Measurements from ENCODE around the gene OR2A12.
"Not testable (repeated sequence)": the region's sequence is repeated elsewhere in the genome, so short reads cannot be mapped to it uniquely, and the experiment has no call there.

Gene OR2A12, protein sequence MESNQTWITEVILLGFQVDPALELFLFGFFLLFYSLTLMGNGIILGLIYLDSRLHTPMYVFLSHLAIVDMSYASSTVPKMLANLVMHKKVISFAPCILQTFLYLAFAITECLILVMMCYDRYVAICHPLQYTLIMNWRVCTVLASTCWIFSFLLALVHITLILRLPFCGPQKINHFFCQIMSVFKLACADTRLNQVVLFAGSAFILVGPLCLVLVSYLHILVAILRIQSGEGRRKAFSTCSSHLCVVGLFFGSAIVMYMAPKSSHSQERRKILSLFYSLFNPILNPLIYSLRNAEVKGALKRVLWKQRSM

DNA sequence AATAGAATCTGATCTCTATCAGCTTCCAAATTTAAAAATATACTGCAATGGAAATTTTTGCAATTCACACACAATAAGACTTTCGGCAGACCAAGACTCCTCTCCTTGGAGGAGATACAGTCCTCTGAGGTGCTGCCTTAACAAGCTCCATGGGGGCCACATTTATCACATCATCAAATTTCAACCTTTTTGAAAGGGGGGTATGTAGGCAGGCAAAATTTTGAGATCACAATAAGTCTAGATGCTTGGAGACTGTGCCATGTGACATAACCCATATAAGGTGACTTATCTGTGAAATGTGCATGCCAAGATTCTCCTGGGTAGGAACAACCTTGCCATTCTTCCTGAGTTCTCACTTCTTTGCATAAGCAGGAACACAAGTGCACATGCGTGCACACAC, at the start of gene OR2A12:
Gene OR2A12, plus strand, starts transcription at position 301 of the 400 bp plus-strand sequence. CDS start 8,830 bp downstream, outside the sequence.
- no peak for DNase-seq

DNA sequence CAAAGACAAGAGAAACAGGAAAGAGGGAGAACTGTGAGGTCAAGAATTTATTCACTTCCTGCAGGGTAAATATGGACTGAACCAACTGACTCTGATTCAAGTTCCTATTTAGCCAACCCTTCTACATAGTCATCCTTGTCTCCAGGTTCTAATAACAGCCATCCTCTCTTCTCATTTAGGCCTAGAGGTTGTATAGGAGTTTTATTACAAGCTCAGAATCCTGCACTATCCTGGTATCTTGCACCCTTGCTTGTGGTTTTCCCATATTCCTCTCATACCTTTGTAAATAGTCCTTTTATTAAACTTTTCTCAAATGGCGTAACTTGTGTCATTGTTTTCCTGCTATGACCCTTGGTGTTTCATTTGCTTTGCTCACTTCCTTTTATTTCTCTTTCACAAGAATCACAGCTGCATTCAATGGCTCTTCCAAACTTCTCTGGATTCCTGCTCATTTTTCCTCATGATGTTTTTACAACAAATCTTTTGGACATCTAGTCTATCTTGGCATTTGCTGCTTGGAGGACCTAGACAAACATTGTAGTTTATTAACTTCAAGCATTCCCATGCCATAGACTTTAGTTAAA, 49.7 kb upstream of the OR2A12 start:
- DNase-seq = no peak

DNA sequence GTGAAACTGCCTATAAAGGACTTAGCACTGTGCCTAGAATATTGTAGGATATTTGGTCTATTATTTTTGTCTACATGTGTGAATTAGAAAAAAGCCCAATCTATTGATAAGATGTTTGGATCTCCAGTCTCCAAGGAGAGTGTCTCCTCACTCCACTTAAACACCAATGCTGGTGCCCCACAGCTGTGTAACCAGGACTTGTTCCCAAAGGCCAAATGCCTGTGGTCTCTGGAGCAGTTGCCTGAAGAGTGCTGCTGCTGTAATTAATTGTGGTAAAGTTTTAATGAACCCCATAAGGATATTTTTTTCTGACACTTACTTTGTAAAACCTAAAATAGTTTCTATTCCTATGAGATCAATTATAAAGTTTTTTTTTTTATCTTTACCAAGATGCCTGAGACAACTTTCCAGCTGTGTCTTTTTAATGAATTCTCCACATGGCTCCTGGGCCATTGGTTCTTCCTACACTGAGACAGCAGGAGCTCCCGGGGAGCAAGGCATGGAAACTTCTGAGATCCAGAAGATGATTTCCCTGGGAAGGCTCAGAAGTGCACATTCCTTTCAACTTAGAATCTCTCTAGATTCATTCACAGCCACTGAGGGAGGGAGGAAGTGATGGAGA, 48.6 kb upstream of the OR2A12 start:
- DNase-seq = no peak

DNA sequence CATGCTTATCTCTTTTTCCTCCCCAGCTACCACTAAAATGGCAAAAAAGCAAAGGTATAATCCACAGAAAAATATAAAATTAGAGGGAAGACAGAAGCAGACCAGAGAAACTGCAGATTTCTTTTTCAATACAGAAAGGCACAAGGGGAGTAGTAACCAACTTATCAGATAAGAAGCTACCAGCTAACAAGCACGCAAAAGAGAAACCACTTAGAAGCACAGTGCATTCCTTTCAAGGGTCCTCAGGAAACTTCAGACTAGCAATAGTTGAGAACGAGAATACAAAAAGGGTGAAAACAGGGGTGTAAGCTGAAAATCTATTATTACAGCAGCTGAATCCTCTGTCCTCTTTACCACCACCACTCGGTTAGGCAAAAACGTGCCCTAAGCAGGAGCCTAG, 47.2 kb upstream of the OR2A12 start:
- DNase-seq = no peak

DNA sequence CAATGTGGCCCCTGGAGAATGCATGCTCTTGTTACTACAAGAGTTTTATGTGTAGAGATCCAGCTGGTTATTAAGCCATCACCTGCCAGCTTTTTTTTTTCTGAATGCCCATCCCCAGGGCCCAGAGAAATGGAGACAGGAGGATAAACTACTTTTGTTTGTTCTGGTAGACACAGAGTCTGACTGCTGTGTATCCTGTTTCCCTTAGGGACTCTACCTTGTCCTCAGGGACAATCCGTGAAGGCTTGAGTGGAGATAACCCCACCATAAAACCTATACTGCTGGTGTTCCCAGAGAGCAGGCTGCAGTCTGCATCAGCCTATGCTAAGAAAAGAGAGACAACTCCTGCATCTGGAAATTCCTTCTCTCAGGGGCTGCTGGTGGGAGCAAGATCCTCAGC, 37.4 kb upstream of the OR2A12 start, which contains the start of gene OR2A5:
Gene OR2A5, plus strand, starts transcription at position 301 of the 400 bp plus-strand sequence. CDS start 1,454 bp downstream, outside the sequence.
- DNase-seq = peak; percentile 92

DNA sequence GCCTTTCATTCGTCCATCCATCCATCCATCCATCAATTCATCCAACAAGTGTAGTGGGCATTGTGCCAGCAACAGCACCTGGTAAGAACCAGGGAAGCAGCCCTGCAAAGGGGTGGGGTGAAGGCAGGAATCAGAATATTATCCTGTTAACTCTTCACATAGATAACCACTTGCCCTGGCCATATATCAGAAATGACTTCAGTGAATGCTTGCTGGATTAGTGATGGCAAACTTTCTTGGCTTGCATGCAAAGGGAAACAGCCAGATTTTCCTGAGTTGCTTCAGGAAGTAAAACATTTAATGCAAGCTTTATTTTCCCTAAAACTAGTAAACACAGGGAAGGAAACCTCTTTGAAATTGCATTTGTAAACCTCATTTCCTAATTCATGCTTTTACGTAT, 36.6 kb upstream of the OR2A12 start:
- peak; percentile 54 for DNase-seq

DNA sequence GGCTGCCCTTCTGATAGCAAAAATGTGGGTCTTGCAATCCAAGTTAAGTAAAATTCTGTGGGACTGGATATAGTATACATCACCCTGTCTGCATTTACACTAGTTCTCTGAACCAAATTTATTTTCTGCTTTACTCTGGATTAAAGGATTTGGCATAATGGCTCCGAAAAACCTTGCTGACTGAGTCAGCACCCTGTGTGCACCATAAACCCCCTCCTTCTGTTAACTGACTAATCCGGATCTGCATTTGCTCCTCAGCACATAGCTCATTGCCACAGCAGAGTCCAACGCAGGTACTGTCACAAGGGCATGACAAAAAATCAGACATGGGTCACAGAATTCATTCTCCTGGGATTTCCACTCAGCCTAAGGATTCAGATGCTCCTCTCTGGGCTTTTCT, 36.0 kb upstream of the OR2A12 start:
- no peak for DNase-seq

DNA sequence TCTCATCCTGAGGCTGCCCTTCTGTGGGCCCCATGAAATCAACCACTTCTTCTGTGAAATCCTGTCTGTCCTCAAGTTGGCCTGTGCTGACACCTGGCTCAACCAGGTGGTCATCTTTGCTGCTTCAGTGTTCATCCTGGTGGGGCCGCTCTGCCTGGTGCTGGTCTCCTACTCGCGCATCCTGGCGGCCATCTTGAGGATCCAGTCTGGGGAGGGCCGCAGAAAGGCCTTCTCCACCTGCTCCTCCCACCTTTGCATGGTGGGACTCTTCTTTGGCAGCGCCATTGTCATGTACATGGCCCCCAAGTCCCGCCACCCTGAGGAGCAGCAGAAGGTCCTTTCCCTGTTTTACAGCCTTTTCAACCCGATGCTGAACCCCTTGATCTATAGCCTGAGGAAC, 35.2 kb upstream of the OR2A12 start:
- DNase-seq = not testable (repeated sequence)

DNA sequence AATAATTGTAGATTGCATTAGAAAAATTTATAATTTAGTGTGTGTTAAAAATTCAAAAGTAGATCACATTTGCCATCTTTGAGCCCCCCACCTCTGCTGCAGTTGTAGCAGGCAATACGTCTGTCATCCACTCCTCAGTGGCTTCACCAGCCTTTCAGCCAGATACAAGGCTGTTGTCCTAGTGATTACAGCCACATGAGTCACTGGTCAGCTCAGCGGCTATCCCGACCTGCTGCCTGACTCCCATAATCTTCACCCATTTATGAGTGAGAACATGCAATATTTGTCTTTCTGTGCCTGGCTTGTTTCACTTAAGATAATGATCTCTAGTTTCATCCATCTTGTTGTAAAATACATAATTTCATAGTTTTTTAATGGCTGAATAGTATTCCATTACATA, 28.1 kb upstream of the OR2A12 start:
- no peak for DNase-seq

DNA sequence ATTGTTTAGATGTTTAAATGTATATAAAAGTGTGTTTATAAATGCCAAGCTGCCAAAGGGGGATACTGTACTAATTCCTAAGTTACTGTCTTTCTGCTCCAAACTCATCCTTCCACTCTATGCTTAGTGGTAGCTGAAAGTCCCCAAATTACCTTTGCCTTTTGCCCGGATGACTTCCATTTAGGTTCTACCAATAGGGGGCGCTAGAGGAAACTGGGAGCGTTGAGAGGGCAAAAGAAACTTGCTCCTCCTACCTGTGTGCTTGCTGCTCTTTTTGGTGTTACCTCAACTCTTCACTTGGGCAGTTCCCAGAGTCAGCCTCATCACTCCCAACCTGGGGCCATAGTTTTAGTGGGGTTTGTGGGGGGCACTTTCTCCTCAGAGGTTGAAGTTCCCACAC, 22.4 kb upstream of the OR2A12 start:
- DNase-seq = no peak

DNA sequence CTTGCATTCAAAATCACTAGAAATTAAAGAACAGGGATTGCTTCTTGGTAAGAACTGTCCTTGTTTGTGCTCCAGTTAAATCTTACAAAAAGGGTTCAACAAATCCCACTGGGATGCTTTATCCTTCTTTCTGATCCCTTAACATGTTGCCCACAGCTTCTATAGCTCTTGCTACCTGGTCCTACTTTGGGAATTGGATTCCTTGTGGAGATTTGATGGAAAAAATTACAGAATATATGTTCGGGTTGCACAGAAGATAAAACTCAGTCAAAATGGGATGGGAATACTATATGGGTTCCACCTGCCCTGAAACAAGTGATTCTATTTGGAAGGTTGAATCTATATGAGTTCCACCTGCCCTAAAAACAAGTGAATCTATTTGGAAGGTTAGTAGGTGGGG, 16.6 kb upstream of the OR2A12 start, which contains the start of gene OR2A25:
Gene OR2A25, plus strand, starts transcription at position 301 of the 400 bp plus-strand sequence. CDS start 4,409 bp downstream, outside the sequence.
- no peak for DNase-seq

DNA sequence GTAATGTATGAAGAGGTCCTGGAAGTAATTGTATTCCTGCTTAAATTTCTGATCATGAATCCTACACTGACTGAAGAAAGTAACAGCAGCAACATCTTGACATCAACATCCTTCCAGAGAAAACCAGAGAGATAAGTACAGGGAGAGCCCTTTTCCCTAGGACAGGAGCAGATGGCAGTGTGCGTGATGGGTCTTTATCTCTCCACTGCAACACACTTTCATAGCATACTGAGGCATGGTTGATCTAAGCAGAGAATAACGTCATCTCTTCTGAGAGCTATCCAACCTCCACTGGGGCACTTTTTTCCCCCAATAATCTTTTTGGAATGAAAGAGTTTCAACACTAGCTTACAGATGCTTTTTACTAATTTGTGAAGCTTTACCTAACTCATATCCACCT, 16.1 kb upstream of the OR2A12 start:
- DNase-seq = no peak

DNA sequence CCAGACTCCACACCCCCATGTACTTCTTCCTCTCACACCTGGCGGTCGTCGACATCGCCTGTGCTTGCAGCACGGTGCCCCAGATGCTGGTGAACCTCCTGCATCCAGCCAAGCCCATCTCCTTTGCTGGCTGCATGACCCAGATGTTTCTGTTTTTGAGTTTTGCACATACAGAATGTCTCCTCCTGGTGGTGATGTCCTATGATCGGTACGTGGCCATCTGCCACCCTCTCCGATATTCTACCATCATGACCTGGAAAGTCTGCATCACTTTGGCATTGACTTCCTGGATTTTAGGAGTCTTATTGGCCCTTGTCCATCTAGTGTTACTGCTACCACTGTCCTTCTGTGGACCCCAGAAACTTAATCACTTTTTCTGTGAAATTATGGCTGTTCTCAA, 11.7 kb upstream of the OR2A12 start:
- no peak for DNase-seq

DNA sequence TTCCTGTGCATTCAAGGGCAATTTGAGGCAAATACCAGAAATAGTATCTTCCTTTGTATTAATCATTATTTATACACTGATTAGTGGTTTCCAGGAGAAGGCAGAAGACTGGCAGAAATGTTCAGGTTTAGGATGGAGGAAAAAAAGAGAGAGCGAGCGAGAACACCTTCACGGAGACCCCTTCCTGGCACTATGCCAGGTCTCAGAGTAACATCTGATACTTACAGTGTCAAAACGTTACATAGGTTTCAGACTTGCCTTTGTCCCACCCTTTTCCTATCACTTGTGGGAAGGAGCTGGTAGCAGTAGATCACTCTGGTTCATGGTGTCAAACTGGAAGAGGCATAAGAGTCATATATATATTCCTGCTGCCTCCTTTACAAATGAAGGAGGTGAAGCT, 652 bp downstream of the OR2A12 start:
- no peak for DNase-seq

DNA sequence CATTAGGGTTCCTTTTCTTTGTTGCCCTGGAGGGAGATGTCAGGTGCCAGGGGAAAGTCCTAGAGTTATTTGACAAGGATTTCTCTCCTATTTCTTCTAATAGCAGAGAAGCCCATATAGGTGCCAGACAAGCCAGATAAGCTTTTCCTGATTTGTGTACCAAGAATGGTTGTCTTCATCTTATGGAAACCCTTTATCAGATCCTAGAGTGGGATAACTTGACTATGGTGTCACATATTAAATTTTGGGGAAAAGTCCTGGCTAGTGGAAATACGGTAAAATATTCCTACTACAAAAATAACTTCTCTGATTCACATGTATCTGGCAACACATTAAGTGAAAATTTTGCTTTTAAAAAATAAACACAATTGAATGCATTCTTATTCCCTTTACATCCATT, 1.2 kb downstream of the OR2A12 start:
- no peak for DNase-seq

DNA sequence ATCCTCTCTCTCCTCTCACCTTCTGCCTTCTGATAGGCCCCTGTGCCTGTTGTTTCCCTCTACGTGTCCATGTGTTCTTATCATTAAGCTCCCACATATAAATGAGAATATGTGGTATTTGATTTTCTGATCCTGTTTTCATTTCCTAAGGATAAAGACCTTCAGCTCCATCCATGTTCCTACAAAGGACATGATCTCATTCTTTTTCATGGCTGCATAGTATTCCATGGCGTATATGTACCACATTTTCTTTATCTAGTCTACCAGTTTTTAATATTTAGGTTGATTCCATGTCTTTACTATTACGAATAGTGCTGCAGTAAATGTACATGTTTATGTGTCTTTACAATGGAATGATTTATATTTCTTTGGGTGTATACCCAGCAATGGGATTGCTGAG, 4.6 kb downstream of the OR2A12 start:
- DNase-seq = no peak

DNA sequence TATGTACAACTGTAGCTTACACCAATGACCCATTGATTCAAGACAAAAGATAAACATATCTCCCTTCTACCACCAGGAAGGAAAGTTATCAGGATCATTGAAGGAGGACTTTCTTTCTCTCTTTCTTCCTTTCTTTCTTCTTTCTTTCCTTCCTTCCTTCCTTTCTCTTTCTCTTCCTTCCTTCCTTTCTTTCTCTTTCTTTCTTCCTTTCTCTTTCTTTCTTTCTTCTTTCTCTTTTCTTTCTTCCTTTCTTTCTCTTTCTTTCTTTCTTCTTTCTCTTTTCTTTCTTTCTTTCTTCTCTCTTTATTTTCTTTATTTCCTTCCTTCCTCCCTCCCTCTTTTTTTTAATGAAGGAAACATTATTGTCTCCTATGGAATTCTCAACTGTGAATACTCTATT, 12.7 kb downstream of the OR2A12 start:
- no peak for DNase-seq

DNA sequence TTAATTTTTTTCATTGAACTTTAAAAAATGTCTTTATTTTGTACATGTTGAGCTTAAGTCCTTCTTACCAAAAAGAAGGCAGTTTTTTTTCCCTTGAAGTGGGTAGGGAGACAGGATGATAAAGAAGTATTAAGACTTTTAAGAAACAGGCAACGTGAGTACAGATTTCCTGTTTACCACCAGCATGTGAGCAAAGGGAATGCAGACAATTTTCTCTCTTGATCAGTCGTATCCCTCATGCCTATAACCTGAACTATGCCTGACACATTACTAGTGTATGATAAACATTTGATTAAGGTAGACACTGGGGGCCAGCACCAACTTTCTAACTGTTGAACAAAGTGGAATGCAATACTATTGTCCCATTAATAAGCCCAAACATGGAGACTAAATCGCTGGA, 14.5 kb downstream of the OR2A12 start:
- DNase-seq = no peak

DNA sequence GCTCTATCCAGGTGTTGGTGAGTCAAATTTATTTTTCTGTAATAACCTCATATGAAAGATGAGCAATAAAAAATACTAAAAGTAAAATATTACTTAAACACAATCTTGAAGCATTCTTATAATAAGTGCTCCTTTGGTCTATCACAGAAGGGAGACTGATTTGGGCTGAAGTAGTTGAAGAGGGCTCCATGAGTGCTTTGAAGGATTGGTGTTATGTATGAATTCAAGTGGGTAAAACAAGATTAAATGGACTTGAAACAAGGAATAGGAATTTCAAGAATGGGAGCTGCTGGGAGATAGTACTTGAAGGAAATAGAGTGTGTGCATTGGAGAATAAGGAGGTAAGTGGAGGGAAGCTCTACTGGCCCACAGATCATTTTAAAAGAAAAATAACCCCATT, 16.0 kb downstream of the OR2A12 start:
- DNase-seq = no peak

DNA sequence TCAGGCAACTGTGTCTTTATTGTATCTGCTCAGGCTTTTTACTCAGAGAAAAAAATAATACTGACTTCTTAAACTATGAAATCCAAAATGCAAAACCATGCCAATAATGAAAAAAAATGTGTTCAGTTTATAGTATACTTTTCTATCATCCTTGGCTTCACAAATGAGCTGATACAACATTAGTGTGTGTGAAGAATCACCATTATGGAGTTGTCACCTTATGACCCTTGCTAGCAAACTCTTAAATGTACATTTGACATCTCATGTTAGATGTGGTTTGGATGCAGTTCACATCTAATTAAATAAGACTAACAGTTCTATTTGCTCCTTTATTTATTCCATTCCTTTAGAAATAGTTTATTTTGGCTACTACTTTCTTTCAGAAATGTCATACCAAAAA, 19.1 kb downstream of the OR2A12 start:
- no peak for DNase-seq

DNA sequence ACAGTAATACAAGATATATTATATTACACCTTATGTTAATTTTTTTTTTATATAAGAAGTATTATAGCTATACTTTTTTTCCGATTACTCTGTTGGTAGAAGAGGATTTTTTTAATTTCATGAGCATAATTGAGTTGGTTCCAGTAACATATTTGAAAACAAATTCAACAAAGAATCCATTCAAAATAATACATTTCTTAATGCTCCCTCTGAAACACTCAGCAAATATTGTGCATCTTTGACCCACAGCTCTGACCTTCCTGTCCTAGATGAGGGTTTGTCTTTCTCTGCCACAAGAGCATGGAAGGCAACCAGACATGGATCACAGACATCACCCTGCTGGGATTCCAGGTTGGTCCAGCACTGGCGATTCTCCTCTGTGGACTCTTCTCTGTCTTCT, 23.2 kb downstream of the OR2A12 start, which contains the start of gene OR2A2:
Gene OR2A2, plus strand, starts transcription at position 301 of the 400 bp plus-strand sequence. Its CDS starts 0 bp downstream, at position 301.
- no peak for DNase-seq

DNA sequence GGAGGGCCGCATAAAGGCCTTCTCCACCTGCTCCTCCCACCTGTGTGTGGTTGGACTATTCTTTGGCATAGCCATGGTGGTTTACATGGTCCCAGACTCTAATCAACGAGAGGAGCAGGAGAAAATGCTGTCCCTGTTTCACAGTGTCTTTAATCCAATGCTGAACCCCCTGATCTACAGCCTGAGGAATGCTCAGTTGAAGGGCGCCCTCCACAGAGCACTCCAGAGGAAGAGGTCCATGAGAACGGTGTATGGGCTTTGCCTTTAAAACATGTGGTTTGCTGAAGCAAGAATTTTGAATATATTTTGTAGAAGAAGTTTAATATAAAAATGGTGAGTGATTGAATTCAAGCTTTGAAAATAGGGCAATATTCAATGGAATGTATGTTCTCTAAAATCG, 24.2 kb downstream of the OR2A12 start:
- no peak for DNase-seq

DNA sequence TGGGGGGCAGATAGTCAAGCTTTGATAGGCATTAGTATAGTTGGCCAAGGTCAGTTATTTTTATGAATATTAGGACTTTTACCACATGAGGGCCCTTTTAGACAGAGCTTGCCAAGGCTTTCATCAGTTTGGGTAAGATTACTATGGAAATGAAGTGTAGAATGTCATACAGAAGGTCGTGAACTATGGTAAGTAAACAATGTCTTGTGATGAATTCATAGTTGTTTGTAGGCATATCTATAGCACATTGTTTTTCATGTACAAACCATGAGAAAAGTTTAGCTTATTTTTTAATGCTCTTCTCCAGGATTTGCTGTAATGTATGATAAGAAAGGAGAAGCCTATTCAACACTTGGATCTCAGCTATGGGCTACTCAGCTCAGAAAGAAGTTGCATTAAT, 27.6 kb downstream of the OR2A12 start:
- DNase-seq = no peak

DNA sequence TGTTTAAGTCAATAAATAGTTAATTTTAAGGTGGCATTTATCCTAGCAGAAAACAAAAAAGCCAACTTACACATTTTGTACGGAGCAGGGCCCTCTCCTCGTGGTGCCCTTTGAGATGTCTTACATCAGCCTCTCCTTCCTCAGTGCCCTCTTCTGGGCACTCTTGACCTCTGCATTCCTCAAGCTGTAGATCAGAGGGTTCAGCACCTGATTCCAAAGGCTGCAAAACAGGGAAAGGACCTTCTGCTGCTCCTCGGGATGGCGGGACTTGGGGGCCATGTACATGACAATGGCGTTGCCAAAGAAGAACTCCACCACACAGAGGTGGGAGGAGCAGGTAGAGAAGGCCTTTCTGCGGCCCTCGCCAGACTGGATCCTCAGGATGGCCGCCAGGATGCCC, 32.3 kb downstream of the OR2A12 start:
- DNase-seq = no peak

All from DMS153 (cell line).